Adipose tissue (tissue), 3 donors: ENCODE data around the gene C1QTNF12. TPM values are rescaled to one million over a fixed set of nuclear protein-coding genes. Genes with fewer than 3 reads are reported as not detected.

Experiments used
- H3K27ac ChIP-seq: one replicate; pipeline ENCODE4 v1.5.1; 2013; ENCODE audit warnings: low read depth, low read length
- WGBS, 3 donors: extraction: QIAGEN DNeasy Blood & Tissue Kit; methylation state at CpG; one replicate each; pipeline ENCODE4 v1.1.7; 2013; 5-methylcytosine and 5-hydroxymethylcytosine counted together
- polyA plus RNA-seq, 3 donors: library from polyadenylated mRNA; stranded (reverse); fragments of 200-250 nt; gene quantifications; one replicate each; pipeline ENCODE4 v1.2.3, GENCODE V29; 2013
- donor health status: healthy with polysubstance abuse.
- donor health status: Bipolar disorder and iron deficiency.
- donor health status: healthy.

C1QTNF12 gene
- polyA plus RNA-seq, 3 donors: 0.53 to 6.1 (median 3.5) TPM

GRCh38 chr1:1222575-1223225, 23.8 kb downstream of the C1QTNF12 start:
- H3K27ac ChIP-seq: no peak overlapping the region
- 93 to 96% (median 93%) methylated on average over 44 of the region's 44 CpGs for WGBS, 3 donors

GRCh38 chr1:1221887-1222574, 24.5 kb downstream of the C1QTNF12 start:
- 84 to 93% (median 86%) methylated on average over 23 to 30 of the region's 30 CpGs for WGBS, 3 donors
- H3K27ac ChIP-seq: no peak overlapping the region

- WGBS, 3 donors: 87 to 90% (median 90%) methylated on average over 24 of the region's 24 CpGs
- no peak overlapping the region for H3K27ac ChIP-seq
These were observed 26.3 kb downstream of the C1QTNF12 start for GRCh38 chr1:1220197-1220596.

- no peak overlapping the region for H3K27ac ChIP-seq
- WGBS, 3 donors: 88 to 97% (median 93%) methylated on average over 18 to 20 of the region's 20 CpGs
These were observed 27.2 kb downstream of the C1QTNF12 start for GRCh38 chr1:1219341-1219740.

GRCh38 chr1:1218524-1219200, 27.9 kb downstream of the C1QTNF12 start:
- 92 to 94% (median 93%) methylated on average over 36 of the region's 36 CpGs for WGBS, 3 donors
- H3K27ac ChIP-seq: no peak overlapping the region

GRCh38 chr1:1217621-1218523, 28.6 kb downstream of the C1QTNF12 start:
- WGBS, 3 donors: 91 to 93% (median 92%) methylated on average over 52 of the region's 52 CpGs
- no peak overlapping the region for H3K27ac ChIP-seq

- H3K27ac ChIP-seq: no peak overlapping the region
- 85 to 91% (median 91%) methylated on average over 64 to 74 of the region's 74 CpGs for WGBS, 3 donors
These were observed 29.5 kb downstream of the C1QTNF12 start for GRCh38 chr1:1216770-1217620.

- WGBS, 3 donors: 80 to 89% (median 89%) methylated on average over 20 to 21 of the region's 21 CpGs
These were observed 30.5 kb downstream of the C1QTNF12 start for GRCh38 chr1:1215881-1216605.

GRCh38 chr1:1215080-1215676, 31.3 kb downstream of the C1QTNF12 start:
- 42 to 61% (median 52%) methylated on average over 11 of the region's 11 CpGs for WGBS, 3 donors
- no peak overlapping the region for H3K27ac ChIP-seq

More at GRCh38 chr1:1215881-1216605, 30.5 kb downstream of the C1QTNF12 start:
- H3K27ac ChIP-seq: peak overlapping the region; percentile 1

- WGBS, 3 donors: 24 to 57% (median 31%) methylated on average over 53 to 56 of the region's 56 CpGs
- no peak within 1 kb of the TSS for H3K27ac ChIP-seq
These were observed 32.9 kb downstream of the C1QTNF12 start, which contains the start of gene TNFRSF4 for GRCh38 chr1:1213345-1214265. Gene TNFRSF4 (minus strand): TSS chr1:1214153. CDS start chr1:1214127, 26 bp downstream.

GRCh38 chr1:1212780-1213344, 33.7 kb downstream of the C1QTNF12 start:
- 22 to 56% (median 31%) methylated on average over 24 of the region's 24 CpGs for WGBS, 3 donors
- H3K27ac ChIP-seq: no peak overlapping the region

GRCh38 chr1:1211541-1212441, 34.7 kb downstream of the C1QTNF12 start:
- H3K27ac ChIP-seq: no peak overlapping the region
- WGBS, 3 donors: 79 to 91% (median 80%) methylated on average over 21 to 28 of the region's 28 CpGs

GRCh38 chr1:1210726-1211540, 35.6 kb downstream of the C1QTNF12 start:
- 94 to 95% (median 94%) methylated on average over 28 to 31 of the region's 31 CpGs for WGBS, 3 donors
- H3K27ac ChIP-seq: no peak overlapping the region
